NB4 (cell line): ENCODE results near the gene UGT1A7.

Source experiments
- POLR2A ChIP-seq: IDR thresholded peaks from 2 replicates; pipeline ENCODE4 v1.6.1; 2011; ENCODE audit warnings: mild to moderate bottlenecking; ENCODE audit not compliant: insufficient read length; ENCODE audit errors: extremely low read depth
- TF ChIP-seq, protein P1 (sequence below): IDR thresholded peaks from one replicate; pipeline ENCODE4 v1.5.1; 2012; ENCODE audit warnings: low read depth, low read length
- TF ChIP-seq, protein P2 (sequence below): IDR thresholded peaks from 2 replicates; pipeline ENCODE4 v1.6.1; 2011; ENCODE audit warnings: low read depth, low read length

DNA sequence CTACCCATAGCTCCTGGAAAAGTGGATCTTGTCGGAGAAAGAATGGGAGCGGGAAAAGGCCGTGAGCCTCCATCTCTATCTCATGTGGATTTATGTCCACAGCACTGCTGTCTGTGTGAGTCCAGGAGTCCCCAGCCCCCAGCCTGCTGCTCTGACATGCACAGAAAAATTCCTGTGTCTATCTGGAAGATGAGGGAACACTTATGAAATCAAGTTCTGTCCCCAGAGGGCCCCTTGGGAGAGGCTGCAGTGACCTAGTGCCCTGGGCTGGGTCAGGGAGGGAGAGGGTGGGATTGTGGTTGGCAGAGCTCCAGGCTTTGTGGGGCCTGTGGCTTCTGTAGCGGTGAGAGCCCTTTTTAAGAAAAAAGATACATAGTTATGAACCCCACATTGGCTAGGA, 135.1 kb downstream of the UGT1A7 start:
- TF ChIP-seq, protein P1, sequence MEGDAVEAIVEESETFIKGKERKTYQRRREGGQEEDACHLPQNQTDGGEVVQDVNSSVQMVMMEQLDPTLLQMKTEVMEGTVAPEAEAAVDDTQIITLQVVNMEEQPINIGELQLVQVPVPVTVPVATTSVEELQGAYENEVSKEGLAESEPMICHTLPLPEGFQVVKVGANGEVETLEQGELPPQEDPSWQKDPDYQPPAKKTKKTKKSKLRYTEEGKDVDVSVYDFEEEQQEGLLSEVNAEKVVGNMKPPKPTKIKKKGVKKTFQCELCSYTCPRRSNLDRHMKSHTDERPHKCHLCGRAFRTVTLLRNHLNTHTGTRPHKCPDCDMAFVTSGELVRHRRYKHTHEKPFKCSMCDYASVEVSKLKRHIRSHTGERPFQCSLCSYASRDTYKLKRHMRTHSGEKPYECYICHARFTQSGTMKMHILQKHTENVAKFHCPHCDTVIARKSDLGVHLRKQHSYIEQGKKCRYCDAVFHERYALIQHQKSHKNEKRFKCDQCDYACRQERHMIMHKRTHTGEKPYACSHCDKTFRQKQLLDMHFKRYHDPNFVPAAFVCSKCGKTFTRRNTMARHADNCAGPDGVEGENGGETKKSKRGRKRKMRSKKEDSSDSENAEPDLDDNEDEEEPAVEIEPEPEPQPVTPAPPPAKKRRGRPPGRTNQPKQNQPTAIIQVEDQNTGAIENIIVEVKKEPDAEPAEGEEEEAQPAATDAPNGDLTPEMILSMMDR = no peak
- no peak for TF ChIP-seq POLR2A
- TF ChIP-seq, protein P2, sequence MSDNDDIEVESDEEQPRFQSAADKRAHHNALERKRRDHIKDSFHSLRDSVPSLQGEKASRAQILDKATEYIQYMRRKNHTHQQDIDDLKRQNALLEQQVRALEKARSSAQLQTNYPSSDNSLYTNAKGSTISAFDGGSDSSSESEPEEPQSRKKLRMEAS = no peak
